UCSD-AML1 (cell line): Measurements from ENCODE around the gene ABCB10.
"Not testable (repeated sequence)": the region's sequence is repeated elsewhere in the genome, so short reads cannot be mapped to it uniquely, and the experiment has no call there.

ENCODE experiments used
- DNase-seq: peaks from one replicate; lab custom pipeline; 2025; ENCODE audit not compliant: unreplicated experiment; lab: John Stamatoyannopoulos, UW

Gene ABCB10

DNA sequence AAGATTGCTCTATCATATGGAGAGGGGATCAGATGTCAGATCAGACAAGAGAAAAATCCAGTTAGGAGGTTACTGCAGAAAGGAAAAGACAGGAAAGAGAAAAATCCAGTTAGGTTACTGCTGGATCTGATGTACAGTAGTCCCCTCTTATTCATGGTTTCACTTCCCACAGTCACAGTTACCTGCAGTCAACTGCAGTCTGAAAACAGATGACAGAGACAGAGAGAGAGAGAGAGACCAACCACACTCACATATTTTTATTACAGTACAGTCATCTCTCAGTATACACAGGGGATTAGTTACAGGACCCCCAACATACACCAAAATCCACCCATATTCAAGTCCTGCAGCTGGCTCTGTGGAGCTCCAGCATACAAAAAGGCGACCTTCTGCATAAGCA lies 79.7 kb downstream of the ABCB10 start:
- DNase-seq: no peak

DNA sequence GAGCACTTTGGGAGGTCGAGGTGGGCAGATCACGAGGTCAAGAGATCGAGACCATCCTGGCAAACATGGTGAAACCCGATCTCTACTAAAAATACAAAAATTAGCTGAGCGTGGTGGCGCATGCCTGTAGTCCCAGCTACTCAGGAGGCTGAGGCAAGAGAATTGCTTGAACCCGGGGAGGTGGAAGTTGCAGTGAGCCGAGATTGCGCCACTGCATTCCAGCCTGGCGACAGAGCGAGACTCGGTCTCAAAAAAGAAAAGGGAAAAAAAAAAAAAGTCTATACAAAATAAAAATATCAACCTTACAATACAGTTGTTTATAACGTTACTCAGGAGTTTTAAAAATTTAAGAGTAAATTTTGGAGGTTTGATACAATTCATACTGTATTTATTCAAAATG lies 82.6 kb downstream of the ABCB10 start:
- DNase-seq: not testable (repeated sequence)

DNA sequence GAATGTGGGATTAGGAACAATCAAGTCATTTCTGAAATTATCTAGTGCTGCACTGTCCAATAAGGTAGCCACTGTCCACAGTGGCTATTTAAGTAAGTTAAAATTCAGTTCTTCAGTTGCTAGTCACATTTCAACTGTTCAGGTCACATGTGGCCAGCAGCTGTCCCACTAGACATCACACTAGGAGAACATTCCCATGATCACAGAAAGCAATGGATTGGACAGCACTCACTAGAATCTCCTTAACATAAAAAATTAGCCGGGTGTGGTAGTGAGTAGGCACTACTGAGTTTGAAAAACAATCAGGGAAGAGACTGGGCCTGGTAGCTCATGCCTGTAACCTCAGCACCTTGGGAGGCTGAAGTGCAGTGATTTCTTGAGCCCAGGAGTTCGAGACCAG lies 84.0 kb downstream of the ABCB10 start:
- no peak for DNase-seq

DNA sequence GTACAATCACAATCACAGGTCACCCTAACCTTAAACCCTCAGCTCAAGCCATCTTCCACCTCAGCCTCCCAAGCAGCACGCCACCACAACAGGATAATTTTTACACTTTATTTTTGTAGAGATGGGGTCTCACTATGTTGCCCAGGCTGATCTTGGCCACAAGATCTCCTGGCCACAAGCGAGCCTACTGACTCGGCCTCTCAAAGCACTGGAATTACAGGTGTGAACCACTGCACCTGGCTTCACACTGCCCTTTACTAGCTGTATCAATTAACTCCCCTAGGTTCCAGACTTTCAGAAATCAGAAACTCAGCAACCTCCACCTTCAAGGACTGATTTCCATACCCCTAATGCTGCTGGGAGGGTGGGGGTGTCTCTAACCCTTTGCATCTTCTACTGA lies 87.3 kb downstream of the ABCB10 start:
- no peak for DNase-seq

DNA sequence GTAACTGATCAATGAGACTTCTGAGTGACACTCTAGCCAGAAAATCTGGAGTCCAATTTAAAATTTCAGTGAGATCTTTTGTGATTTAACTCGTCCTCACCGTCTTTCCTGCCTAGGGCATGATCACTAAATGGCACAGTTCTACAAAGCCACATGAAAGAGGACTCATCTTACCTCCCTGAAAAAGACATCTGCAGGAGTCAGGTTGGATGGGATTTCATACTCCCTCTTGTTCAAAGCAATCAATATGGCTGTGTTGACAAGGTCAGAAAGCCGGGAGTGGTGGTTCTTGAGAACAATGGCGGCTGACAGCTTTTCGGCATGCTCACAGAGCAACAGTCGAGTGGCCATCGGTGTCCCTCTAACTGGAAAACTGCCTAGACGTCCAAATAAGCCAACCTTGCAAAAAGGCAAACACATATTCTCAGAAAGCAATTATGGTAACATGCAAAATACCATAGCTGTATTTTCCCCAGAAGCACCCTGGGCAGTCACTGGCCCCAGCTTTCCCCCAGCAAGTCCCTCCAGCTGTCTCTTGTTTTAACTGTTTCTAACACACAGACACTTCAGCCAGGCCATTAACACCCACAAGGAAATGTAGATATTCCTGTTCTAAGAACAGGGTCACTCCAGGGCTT lies 88.0 kb downstream of the ABCB10 start:
- no peak for DNase-seq

DNA sequence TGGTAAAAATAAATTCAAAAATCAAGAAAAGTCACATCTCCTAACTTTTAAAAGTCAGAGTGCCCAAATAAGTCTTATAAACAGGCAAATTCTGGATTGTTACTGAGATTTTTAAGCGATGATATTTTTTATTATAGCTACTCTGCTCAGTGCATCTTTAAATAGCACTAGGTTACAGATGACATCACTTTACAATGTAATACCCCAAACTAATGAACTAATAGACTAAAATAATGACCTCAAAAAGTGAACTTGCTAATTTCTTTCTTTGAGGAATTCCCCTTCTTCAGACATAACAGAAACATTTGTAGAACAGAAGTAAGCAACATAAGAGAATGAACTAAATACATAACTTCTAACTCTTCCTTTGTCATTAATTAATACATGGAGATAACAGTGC lies 91.6 kb downstream of the ABCB10 start:
- DNase-seq: no peak
